ENCODE results near the gene SLC22A2.

DNA sequence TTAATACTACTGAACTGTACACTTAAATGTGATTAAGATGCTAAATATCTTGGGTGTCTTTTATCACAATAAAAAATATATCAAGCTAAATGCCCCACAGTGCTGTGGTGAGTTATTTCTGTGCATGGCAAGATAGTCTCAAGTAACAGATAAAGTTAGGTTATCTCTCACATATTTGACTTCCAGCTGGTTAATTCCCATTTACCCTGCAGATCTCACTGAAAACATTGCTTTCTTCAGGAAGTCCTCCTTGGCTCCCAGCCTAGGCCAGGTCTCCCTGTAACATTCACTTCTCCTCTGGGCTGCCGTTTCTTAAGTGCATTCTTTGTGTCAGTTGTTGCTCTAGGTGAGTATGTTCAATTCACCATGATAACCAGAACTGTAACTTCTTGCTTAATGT is 77.9 kb downstream of the SLC22A2 start:
- TF ChIP-seq, protein P1, sequence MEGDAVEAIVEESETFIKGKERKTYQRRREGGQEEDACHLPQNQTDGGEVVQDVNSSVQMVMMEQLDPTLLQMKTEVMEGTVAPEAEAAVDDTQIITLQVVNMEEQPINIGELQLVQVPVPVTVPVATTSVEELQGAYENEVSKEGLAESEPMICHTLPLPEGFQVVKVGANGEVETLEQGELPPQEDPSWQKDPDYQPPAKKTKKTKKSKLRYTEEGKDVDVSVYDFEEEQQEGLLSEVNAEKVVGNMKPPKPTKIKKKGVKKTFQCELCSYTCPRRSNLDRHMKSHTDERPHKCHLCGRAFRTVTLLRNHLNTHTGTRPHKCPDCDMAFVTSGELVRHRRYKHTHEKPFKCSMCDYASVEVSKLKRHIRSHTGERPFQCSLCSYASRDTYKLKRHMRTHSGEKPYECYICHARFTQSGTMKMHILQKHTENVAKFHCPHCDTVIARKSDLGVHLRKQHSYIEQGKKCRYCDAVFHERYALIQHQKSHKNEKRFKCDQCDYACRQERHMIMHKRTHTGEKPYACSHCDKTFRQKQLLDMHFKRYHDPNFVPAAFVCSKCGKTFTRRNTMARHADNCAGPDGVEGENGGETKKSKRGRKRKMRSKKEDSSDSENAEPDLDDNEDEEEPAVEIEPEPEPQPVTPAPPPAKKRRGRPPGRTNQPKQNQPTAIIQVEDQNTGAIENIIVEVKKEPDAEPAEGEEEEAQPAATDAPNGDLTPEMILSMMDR (IDR thresholded peaks at IDR 0.05): no peak
- no peak for TF ChIP-seq POLR2A (IDR thresholded peaks at IDR 0.05)
